GM12875 (cell line): ENCODE data around the gene MSI2.

Experiments
- H3K4me3 ChIP-seq: one replicate; pipeline ENCODE4 v1.5.1; 2011; ENCODE audit warnings: low read depth, low read length, control low read depth
- CTCF ChIP-seq: IDR thresholded peaks from 2 replicates; pipeline ENCODE4 v1.5.1; 2011; ENCODE audit warnings: low read depth, mild to moderate bottlenecking, control low read depth, inconsistent platforms, low read length, moderate library complexity, borderline replicate concordance; ENCODE audit not compliant: insufficient read depth

The MSI2 gene

GRCh38 chr17:57391076-57391825 lies 134.9 kb downstream of the MSI2 start:
- no peak overlapping the region for H3K4me3 ChIP-seq
- no peak for TF ChIP-seq CTCF

- TF ChIP-seq CTCF, result no peak
- no peak overlapping the region for H3K4me3 ChIP-seq
Measured at GRCh38 chr17:57391857-57392471, 135.6 kb downstream of the MSI2 start.

DNA sequence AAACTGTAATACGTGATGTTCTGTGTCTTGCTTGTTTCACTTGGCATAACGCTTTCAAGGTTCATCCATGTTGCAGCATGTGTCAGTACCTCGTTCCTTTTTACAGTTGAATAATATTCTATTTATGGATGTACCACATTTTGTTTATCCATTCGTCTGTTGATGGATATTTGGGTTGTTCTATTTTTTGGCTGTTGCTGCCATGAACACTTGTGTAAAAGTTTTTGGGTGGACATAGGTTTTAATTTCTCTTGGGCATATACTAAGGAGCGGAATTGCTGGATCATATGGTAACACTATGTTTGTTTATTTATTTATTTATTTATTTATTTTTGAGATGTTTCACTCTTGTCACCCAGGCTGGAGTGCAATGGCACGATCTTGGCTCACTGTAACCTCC lies 137.0 kb downstream of the MSI2 start:
- no peak for TF ChIP-seq CTCF
- no peak overlapping the region for H3K4me3 ChIP-seq

GRCh38 chr17:57394375-57394774 lies 138.1 kb downstream of the MSI2 start:
- H3K4me3 ChIP-seq, result no peak overlapping the region
- TF ChIP-seq CTCF, result no peak

GRCh38 chr17:57395721-57396321 lies 139.5 kb downstream of the MSI2 start:
- no peak for TF ChIP-seq CTCF
- no peak overlapping the region for H3K4me3 ChIP-seq

GRCh38 chr17:57396511-57396921 lies 140.2 kb downstream of the MSI2 start:
- no peak for TF ChIP-seq CTCF
- no peak overlapping the region for H3K4me3 ChIP-seq
